ENCODE measurements around the gene MTHFR. TPM values are rescaled to one million over a fixed set of nuclear protein-coding genes. Genes with fewer than 3 reads are reported as not detected.

The MTHFR gene
- total and polyA plus RNA-seq, 2 donors from 2014 or later: 10.6 to 65.5 TPM

- no peak overlapping the region for H3K4me3 ChIP-seq (ENCODE audit: low read length in 3 of 3)
- TF ChIP-seq CTCF (IDR thresholded peaks at IDR 0.05; ENCODE audit: borderline replicate concordance, extremely low read depth, insufficient read depth): no peak
- intact Hi-C loops (cut with DNase I): no loop called here
- H3K4me1 ChIP-seq (ENCODE audit: control insufficient read depth in 2 of 3, insufficient read depth in 2 of 3, low read depth in 1 of 3, low read length in 3 of 3): peaks cover 3 to 54% (median 41%) of the 10 kb centered on the region in 3 donors
- H3K9ac ChIP-seq (ENCODE audit: low read length in 3 of 3): peak overlapping the region in 1 of 3 donors; percentile 65
- peak overlapping the region; percentile 90 to 94 for H3K27ac ChIP-seq (ENCODE audit: low read depth in 2 of 2, low read length in 2 of 2)
- peaks cover 0 to 31% (median 0%) of the 10 kb centered on the region in 3 donors for H3K36me3 ChIP-seq (ENCODE audit: control insufficient read depth in 2 of 3, insufficient read depth in 3 of 3, low read length in 3 of 3)
- DNase-seq (peak in 2 of 5 donors; percentile 36 to 40), FAIRE-seq (no peak)
- no peaks in the 10 kb centered on the region for H3K27me3 ChIP-seq (ENCODE audit: control insufficient read depth, insufficient read depth, low read length)
- no peaks in the 10 kb centered on the region for H3K9me3 ChIP-seq (ENCODE audit: control insufficient read depth in 2 of 3, insufficient read depth in 1 of 3, low read length in 3 of 3)
Measured at GRCh38 chr1:11788549-11789053, 17.2 kb downstream of the MTHFR start.

GRCh38 chr1:11787804-11788436 lies 17.8 kb downstream of the MTHFR start:
- intact Hi-C loops (cut with DNase I): no loop called here
- peak overlapping the region in 1 of 3 donors; percentile 39 for H3K4me3 ChIP-seq (ENCODE audit: low read length in 3 of 3)
- FAIRE-seq: no peak
- TF ChIP-seq CTCF (IDR thresholded peaks at IDR 0.05; ENCODE audit: borderline replicate concordance, extremely low read depth, insufficient read depth): no peak
- H3K27me3 ChIP-seq (ENCODE audit: control insufficient read depth, insufficient read depth, low read length): no peaks in the 10 kb centered on the region
- no peak for DNase-seq
- peaks cover 0 to 30% (median 0%) of the 10 kb centered on the region in 3 donors for H3K36me3 ChIP-seq (ENCODE audit: control insufficient read depth in 2 of 3, insufficient read depth in 3 of 3, low read length in 3 of 3)
- peak overlapping the region in 1 of 3 donors; percentile 65 for H3K9ac ChIP-seq (ENCODE audit: low read length in 3 of 3)
- peak overlapping the region; percentile 85 to 90 for H3K27ac ChIP-seq (ENCODE audit: low read depth in 2 of 2, low read length in 2 of 2)
- no peaks in the 10 kb centered on the region for H3K9me3 ChIP-seq (ENCODE audit: control insufficient read depth in 2 of 3, insufficient read depth in 1 of 3, low read length in 3 of 3)
- peaks cover 3 to 54% (median 41%) of the 10 kb centered on the region in 3 donors for H3K4me1 ChIP-seq (ENCODE audit: control insufficient read depth in 2 of 3, insufficient read depth in 2 of 3, low read depth in 1 of 3, low read length in 3 of 3)

- intact Hi-C loops (cut with DNase I): no loop called here
- Histone ChIP-seq H3K9me3 (ENCODE audit: control insufficient read depth in 2 of 3, insufficient read depth in 1 of 3, low read length in 3 of 3) (no peaks in the 10 kb centered on the region), H3K27ac (ENCODE audit: low read depth in 2 of 2, low read length in 2 of 2) (peak overlapping the region; percentile 85 to 90), H3K4me3 (ENCODE audit: low read length in 3 of 3) (peak overlapping the region in 1 of 3 donors; percentile 39), H3K27me3 (ENCODE audit: control insufficient read depth, insufficient read depth, low read length) (no peaks in the 10 kb centered on the region), H3K9ac (ENCODE audit: low read length in 3 of 3) (peak overlapping the region in 1 of 3 donors; percentile 19), H3K36me3 (ENCODE audit: control insufficient read depth in 2 of 3, insufficient read depth in 3 of 3, low read length in 3 of 3) (peaks cover 0 to 25% (median 0%) of the 10 kb centered on the region in 3 donors), H3K4me1 (ENCODE audit: control insufficient read depth in 2 of 3, insufficient read depth in 2 of 3, low read depth in 1 of 3, low read length in 3 of 3) (peaks cover 3 to 54% (median 41%) of the 10 kb centered on the region in 3 donors)
- DNase-seq (peak; percentile 58 to 90 (median 71)), FAIRE-seq (no peak)
- no peak for TF ChIP-seq CTCF (IDR thresholded peaks at IDR 0.05; ENCODE audit: borderline replicate concordance, extremely low read depth, insufficient read depth)
Measured at GRCh38 chr1:11787251-11787803, 18.4 kb downstream of the MTHFR start.

All from kidney (tissue), 14 donors.